GM03348 (cell line): ENCODE data around the gene SETD1A.

Experiments used
- DNase-seq: peaks from one replicate; pipeline ENCODE4 v3.0.0; 2012; ENCODE audit warnings: low spot score

SETD1A gene

GRCh38 chr16:30957456-30958174 is at the start of gene SETD1A:
SETD1A (plus strand) TSS chr16:30957754; CDS start chr16:30958732, 978 bp downstream.
- peak; percentile 97 for DNase-seq

- DNase-seq = no peak
Observed at GRCh38 chr16:30910427-30911029, 47.0 kb upstream of the SETD1A start.

GRCh38 chr16:30912794-30913412 is 44.7 kb upstream of the SETD1A start:
- DNase-seq = no peak

- no peak for DNase-seq
Observed at GRCh38 chr16:30914830-30915229, 42.7 kb upstream of the SETD1A start.

- DNase-seq = no peak
Observed at GRCh38 chr16:30918614-30919013, 38.9 kb upstream of the SETD1A start.

GRCh38 chr16:30920891-30921290 is 36.7 kb upstream of the SETD1A start:
- no peak for DNase-seq

- DNase-seq = no peak
Observed at GRCh38 chr16:30921459-30921747, 36.2 kb upstream of the SETD1A start.

- peak; percentile 87 for DNase-seq
Observed at GRCh38 chr16:30921748-30922419, 35.7 kb upstream of the SETD1A start.

- peak; percentile 96 for DNase-seq
Observed at GRCh38 chr16:30922420-30922959, 35.1 kb upstream of the SETD1A start.

GRCh38 chr16:30922960-30923535 is 34.5 kb upstream of the SETD1A start:
- DNase-seq = peak; percentile 97

- no peak for DNase-seq
Observed at GRCh38 chr16:30923554-30924075, 33.9 kb upstream of the SETD1A start, which contains the start of gene FBXL19. FBXL19 (plus strand) TSS chr16:30923572; CDS start chr16:30925755, 2,183 bp downstream.

GRCh38 chr16:30924076-30924912 is 33.3 kb upstream of the SETD1A start:
- peak; percentile 37 for DNase-seq

GRCh38 chr16:30924913-30925631 is 32.5 kb upstream of the SETD1A start:
- DNase-seq = no peak

- no peak for DNase-seq
Observed at GRCh38 chr16:30925632-30925987, 31.9 kb upstream of the SETD1A start.

- no peak for DNase-seq
Observed at GRCh38 chr16:30925995-30926811, 31.4 kb upstream of the SETD1A start.

- no peak for DNase-seq
Observed at GRCh38 chr16:30926937-30927788, 30.4 kb upstream of the SETD1A start.

GRCh38 chr16:30927789-30928378 is 29.7 kb upstream of the SETD1A start:
- DNase-seq = no peak

- no peak for DNase-seq
Observed at GRCh38 chr16:30928390-30928789, 29.2 kb upstream of the SETD1A start.
